ENCODE data around the gene IRF6. TPM values are rescaled to one million over a fixed set of nuclear protein-coding genes. Genes with fewer than 3 reads are reported as not detected.
A peak's percentile ranks its signal among the peaks of the same experiment; 100 is the strongest.

IRF6 gene
- total RNA-seq, 1 experiment from 2014 or later, result 17.2 TPM

- no peak for TF ChIP-seq ZNF425 (CRISPR knock-in tag; conservative IDR thresholded peaks at IDR 0.05)
- no peak for TF ChIP-seq ZNF219 (CRISPR knock-in tag; IDR thresholded peaks at IDR 0.05; ENCODE audit: borderline replicate concordance)
- TF ChIP-seq ZBTB43 (CRISPR knock-in tag; IDR thresholded peaks at IDR 0.05), result 0 out of 2 replicates have a peak, but pooled peaks have one; percentile 49
These were observed 21.4 kb downstream of the IRF6 start, which contains the start of gene C1orf74 (continued) for GRCh38 chr1:209784265-209785169.

- POLR2A ChIA-PET, result interaction anchor here (1.6 kb wide), 2 partner anchors 22 to 40 kb away, joined by 5 to 10 read pairs; partner anchors contain the start of gene IRF6
These were observed 22.6 kb downstream of the IRF6 start for GRCh38 chr1:209783386-209783785.

More at GRCh38 chr1:209783386-209783785, 22.6 kb downstream of the IRF6 start:
- Mint-ChIP-seq H3K4me1 (peaks cover 15% of the 10 kb centered on the region; the same call in 1 of the 2 replicates), H3K9me3 (peaks cover 7% of the 10 kb centered on the region), H3K36me3 (peaks cover 6% of the 10 kb centered on the region), H3K27ac (no peak overlapping the region), H3K27me3 (ENCODE audit: low read depth) (peaks cover 6% of the 10 kb centered on the region), H3K4me3 (peak overlapping the region; percentile 96)
- TF ChIP-seq ZNF219 (CRISPR knock-in tag; IDR thresholded peaks at IDR 0.05; ENCODE audit: borderline replicate concordance) (no peak), SMAD3 (CRISPR knock-in tag; IDR thresholded peaks at IDR 0.05; ENCODE audit: borderline replicate concordance) (no peak), PREB (CRISPR knock-in tag; IDR thresholded peaks at IDR 0.05; ENCODE audit: borderline replicate concordance) (no peak), TEAD1 (CRISPR knock-in tag; IDR thresholded peaks at IDR 0.05) (no peak), ATF1 (CRISPR knock-in tag; IDR thresholded peaks at IDR 0.05) (no peak), KAT7 (CRISPR knock-in tag; IDR thresholded peaks at IDR 0.05; ENCODE audit: borderline replicate concordance) (no peak), ZNF263 (CRISPR knock-in tag; IDR thresholded peaks at IDR 0.05; ENCODE audit: low read depth) (no peak), AFF4 (CRISPR knock-in tag; IDR thresholded peaks at IDR 0.05; ENCODE audit: borderline replicate concordance) (no peak), ZNF396 (CRISPR knock-in tag; IDR thresholded peaks at IDR 0.05; ENCODE audit: borderline replicate concordance) (no peak)
- ATAC-seq (no peak), DNase-seq (ENCODE audit: low spot score) (no peak)
- CTCF ChIA-PET, result interaction anchor here (1.0 to 1.2 kb wide), 2 partner anchors 35 to 37 kb away, joined by 3 to 4 read pairs; no protein-coding TSS in a partner anchor
